ENCODE data around the gene GRB10. TPM values are rescaled to one million over a fixed set of nuclear protein-coding genes. Genes with fewer than 3 reads are reported as not detected.

The GRB10 gene
- total and polyA plus RNA-seq, 11 donors = 14.7 to 38.2 (median 28.0) TPM

- DNase-seq (no peak), ATAC-seq (no peak)
- intact Hi-C loops (cut with DNase I) = loop anchor here in 4 of 10 donors (10.0 kb wide), 2 partner anchors 117 to 473 kb away; no protein-coding TSS in a partner anchor
- no peaks in the 10 kb centered on the region for H3K9me3 ChIP-seq
- H3K4me1 ChIP-seq = no peaks in the 10 kb centered on the region
- 87 to 91% (median 87%) methylated on average over 21 of the region's 21 CpGs for WGBS, 4 donors
- H3K27ac ChIP-seq = no peak overlapping the region
- TF ChIP-seq POLR2A (IDR thresholded peaks at IDR 0.05) (no peak), CTCF (IDR thresholded peaks at IDR 0.05) (no peak)
- H3K27me3 ChIP-seq = no peaks in the 10 kb centered on the region
- H3K4me3 ChIP-seq = no peak overlapping the region
- peaks cover 0 to 56% (median 39%) of the 10 kb centered on the region in 9 donors for H3K36me3 ChIP-seq
These were observed 190.9 kb downstream of the GRB10 start for GRCh38 chr7:50591480-50592438.

- Histone ChIP-seq H3K27me3 (no peaks in the 10 kb centered on the region), H3K4me3 (no peak overlapping the region), H3K9me3 (no peaks in the 10 kb centered on the region), H3K4me1 (no peaks in the 10 kb centered on the region), H3K36me3 (peaks cover 0 to 49% (median 36%) of the 10 kb centered on the region in 9 donors), H3K27ac (no peak overlapping the region)
- TF ChIP-seq POLR2A (IDR thresholded peaks at IDR 0.05) = no peak
- no peak for TF ChIP-seq CTCF (IDR thresholded peaks at IDR 0.05)
- no peak for ATAC-seq
- intact Hi-C loops (cut with DNase I) = loop anchor here in 4 of 10 donors (10.0 kb wide), 2 partner anchors 116 to 474 kb away; no protein-coding TSS in a partner anchor
- WGBS, 4 donors = 94 to 98% (median 96%) methylated on average over 5 of the region's 5 CpGs
- DNase-seq = no peak
These were observed 191.6 kb downstream of the GRB10 start for GRCh38 chr7:50591098-50591479.

GRCh38 chr7:50590535-50590934 is 192.2 kb downstream of the GRB10 start:
- intact Hi-C loops (cut with DNase I) = loop anchor here in 4 of 10 donors (10.0 kb wide), 2 partner anchors 116 to 474 kb away; no protein-coding TSS in a partner anchor
- Histone ChIP-seq H3K9me3 (no peaks in the 10 kb centered on the region), H3K27ac (no peak overlapping the region), H3K36me3 (peaks cover 0 to 46% (median 35%) of the 10 kb centered on the region in 9 donors), H3K4me1 (no peaks in the 10 kb centered on the region), H3K4me3 (no peak overlapping the region), H3K27me3 (no peaks in the 10 kb centered on the region)
- DNase-seq (no peak), ATAC-seq (no peak)
- no peak for TF ChIP-seq CTCF (IDR thresholded peaks at IDR 0.05)
- TF ChIP-seq POLR2A (IDR thresholded peaks at IDR 0.05) = no peak
- 93 to 97% (median 96%) methylated on average over 13 of the region's 13 CpGs for WGBS, 4 donors

GRCh38 chr7:50589364-50589763 is 193.3 kb downstream of the GRB10 start:
- ATAC-seq (no peak), DNase-seq (no peak)
- H3K27me3 ChIP-seq = no peaks in the 10 kb centered on the region
- intact Hi-C loops (cut with DNase I) = no loop called here
- TF ChIP-seq POLR2A (IDR thresholded peaks at IDR 0.05) = no peak
- TF ChIP-seq CTCF (IDR thresholded peaks at IDR 0.05) = no peak
- H3K4me3 ChIP-seq = no peak overlapping the region
- H3K4me1 ChIP-seq = no peaks in the 10 kb centered on the region
- H3K36me3 ChIP-seq = peaks cover 0 to 37% (median 26%) of the 10 kb centered on the region in 9 donors
- WGBS, 4 donors = 75 to 88% (median 81%) methylated on average over 2 of the region's 2 CpGs
- peaks cover 0 to 2% (median 0%) of the 10 kb centered on the region in 12 donors for H3K9me3 ChIP-seq
- no peak overlapping the region for H3K27ac ChIP-seq
